AG04449 (cell line): Measurements from ENCODE around the gene GNAS-AS1.

ENCODE experiments used
- CTCF ChIA-PET: fragments of 350-600 bp; formaldehyde crosslinking; extraction: SDS; loops from one replicate; lab custom pipeline; 2021; ENCODE audit warnings: antibody characterized with exemption; lab: Yijun Ruan, JAX
- POLR2A ChIA-PET: fragments of 400-600, 350-600 bp; formaldehyde crosslinking; extraction: SDS; loops from one replicate; lab custom pipeline; 2020; ENCODE audit warnings: antibody characterized with exemption, inconsistent platforms; lab: Yijun Ruan, JAX
- DNase-seq: peaks from one replicate; pipeline ENCODE4 v3.0.0-alpha.2; 2010; ENCODE audit warnings: low read depth, low spot score
- H3K4me3 ChIP-seq: 2 replicates; pipeline ENCODE4 v1.5.1; 2011; ENCODE audit warnings: low read depth, mild to moderate bottlenecking, control low read depth, low read length
- CTCF ChIP-seq: IDR thresholded peaks from one replicate; pipeline ENCODE4 v1.5.1; 2011; ENCODE audit warnings: mild to moderate bottlenecking, moderate library complexity, low read length, control low read depth, inconsistent platforms; ENCODE audit not compliant: insufficient read depth; ENCODE audit errors: missing control alignments

The GNAS-AS1 gene

GRCh38 chr20:58793512-58794420, 56.9 kb downstream of the GNAS-AS1 start:
- no peak overlapping the region for H3K4me3 ChIP-seq
- POLR2A ChIA-PET, result no interaction called here
- no peak for TF ChIP-seq CTCF
- CTCF ChIA-PET, result no interaction called here
- no peak for DNase-seq

GRCh38 chr20:58792426-58792825, 58.3 kb downstream of the GNAS-AS1 start:
- DNase-seq, result no peak
- H3K4me3 ChIP-seq, result no peak overlapping the region
- no peak for TF ChIP-seq CTCF
- POLR2A ChIA-PET, result no interaction called here
- CTCF ChIA-PET, result no interaction called here

GRCh38 chr20:58791286-58791685, 59.4 kb downstream of the GNAS-AS1 start:
- POLR2A ChIA-PET, result no interaction called here
- CTCF ChIA-PET, result no interaction called here
- DNase-seq, result no peak
- H3K4me3 ChIP-seq, result no peak overlapping the region
- no peak for TF ChIP-seq CTCF

GRCh38 chr20:58790454-58790853, 60.2 kb downstream of the GNAS-AS1 start:
- no peak for DNase-seq
- ChIA-PET POLR2A (no interaction called here), CTCF (no interaction called here)
- H3K4me3 ChIP-seq, result no peak overlapping the region
- TF ChIP-seq CTCF, result no peak

- DNase-seq, result no peak
- ChIA-PET CTCF (no interaction called here), POLR2A (no interaction called here)
- no peak overlapping the region for H3K4me3 ChIP-seq
- TF ChIP-seq CTCF, result no peak
These were observed 61.7 kb downstream of the GNAS-AS1 start for GRCh38 chr20:58788896-58789544.
